Measurements from ENCODE around the gene PTK7.

Gene PTK7

DNA sequence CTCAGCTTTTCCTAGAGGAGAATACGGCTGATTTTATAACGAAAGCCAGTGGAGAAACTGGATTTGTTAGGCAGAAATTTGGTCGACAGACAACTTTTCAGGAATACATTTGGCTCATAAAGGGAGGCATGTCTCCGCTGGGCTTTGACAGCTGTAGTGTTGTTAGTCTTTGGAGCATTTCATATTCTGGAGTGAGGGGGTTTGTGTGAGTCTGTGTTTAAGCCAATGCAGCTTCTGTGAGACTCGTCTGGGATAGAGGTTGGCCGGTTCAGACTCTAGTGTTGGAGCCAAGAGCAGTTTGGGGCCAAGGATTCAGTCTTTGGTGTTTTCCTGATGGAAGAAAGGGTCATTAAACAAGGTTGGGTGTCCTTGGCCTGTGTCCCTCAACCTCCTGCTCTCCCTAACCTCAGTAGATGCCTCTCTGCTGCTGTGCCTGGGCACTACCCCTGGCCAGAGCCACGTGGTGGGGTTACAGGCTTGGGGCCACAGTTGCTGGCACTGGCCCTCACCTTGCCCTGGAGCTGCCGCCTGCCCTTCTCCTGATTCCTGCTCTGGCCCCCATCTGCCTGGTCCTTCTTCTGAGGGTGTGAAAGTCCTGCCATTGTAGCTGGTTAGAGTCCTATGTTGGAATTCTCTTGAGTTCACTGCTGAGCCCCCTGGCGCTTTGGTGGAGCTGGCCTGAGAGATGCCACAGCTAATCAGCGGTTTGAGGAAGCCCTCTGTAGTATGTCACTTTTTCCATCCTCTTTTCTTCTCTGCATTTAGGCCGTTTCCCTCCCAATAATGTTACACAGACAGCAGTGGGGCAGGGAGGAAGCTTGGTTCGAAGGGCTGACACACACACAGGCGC is 6.9 kb downstream of the PTK7 start:
- in situ Hi-C loops (cut with HindIII; ENCODE audit: low sequenced_read_pairs), result no loop called here

DNA sequence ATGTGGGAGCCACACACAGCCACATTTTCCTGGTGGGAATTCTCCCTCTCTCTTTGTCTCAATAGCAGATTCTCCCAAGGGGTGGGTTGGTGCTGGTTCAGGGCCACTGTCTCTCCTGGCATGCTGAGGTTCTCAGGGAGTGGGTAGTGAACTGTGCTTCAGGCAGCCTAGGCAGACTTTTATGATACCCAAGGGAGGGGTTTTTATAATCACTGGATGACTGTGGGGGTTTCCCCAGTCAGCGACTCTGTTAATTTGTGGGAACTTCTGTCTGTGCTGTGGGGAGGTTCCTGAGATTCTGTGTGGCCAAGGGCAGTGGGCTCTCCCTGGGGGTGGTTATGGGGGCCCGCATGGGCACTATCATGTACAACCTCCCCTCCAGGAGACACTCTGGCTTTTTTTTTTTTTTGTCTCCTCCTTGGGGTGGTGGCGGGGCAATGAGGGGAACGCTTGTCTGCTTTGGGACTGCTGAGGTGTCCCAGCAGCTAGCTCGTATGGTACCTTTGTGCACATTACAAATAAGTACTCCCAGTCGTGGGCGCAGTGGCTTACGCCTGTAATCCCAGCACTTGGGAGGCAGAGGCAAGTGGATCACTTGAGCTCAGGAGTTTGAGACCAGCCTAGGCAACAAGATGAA is 10.0 kb downstream of the PTK7 start:
- in situ Hi-C loops (cut with HindIII; ENCODE audit: low sequenced_read_pairs), result no loop called here

DNA sequence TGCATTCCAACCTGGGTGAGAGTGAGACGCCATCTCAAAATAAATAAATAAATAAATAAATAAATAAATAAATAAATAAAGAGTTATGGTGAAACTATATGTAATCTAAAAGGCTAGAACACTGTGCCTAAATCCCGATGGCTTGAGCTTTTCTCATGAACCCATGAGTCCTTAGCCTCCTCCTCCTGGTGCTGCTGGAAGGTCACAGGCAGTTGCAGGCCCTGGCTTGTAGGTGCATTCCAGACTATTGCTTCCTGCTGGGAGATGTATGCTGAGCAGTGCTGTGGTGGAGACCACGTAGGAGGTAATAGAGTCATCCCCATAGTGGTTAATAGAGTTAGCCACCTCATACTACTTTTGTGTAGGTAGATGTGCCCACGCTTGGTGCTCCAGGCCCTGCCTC is 12.5 kb downstream of the PTK7 start:
- in situ Hi-C loops (cut with HindIII; ENCODE audit: low sequenced_read_pairs), result no loop called here

DNA sequence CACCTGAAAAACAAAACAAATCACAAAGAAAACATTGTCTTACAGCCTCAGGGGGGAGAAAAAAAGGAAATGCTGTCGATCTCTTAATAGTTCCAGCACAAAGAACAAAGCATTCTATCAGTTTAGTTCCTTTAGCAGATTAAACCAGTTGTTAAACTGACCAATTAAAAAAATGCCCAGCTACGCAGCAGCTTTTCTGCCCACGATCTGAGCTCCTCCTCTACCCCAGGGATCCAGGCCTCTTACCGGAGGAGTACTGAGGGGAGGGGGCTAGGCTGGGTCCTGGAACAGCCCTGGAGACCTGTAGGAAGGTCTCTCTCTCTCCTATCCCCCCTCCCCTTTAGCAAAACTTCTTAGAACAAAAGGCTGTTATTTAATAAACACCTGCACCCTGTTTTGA is 13.4 kb downstream of the PTK7 start:
- in situ Hi-C loops (cut with HindIII; ENCODE audit: low sequenced_read_pairs), result no loop called here

DNA sequence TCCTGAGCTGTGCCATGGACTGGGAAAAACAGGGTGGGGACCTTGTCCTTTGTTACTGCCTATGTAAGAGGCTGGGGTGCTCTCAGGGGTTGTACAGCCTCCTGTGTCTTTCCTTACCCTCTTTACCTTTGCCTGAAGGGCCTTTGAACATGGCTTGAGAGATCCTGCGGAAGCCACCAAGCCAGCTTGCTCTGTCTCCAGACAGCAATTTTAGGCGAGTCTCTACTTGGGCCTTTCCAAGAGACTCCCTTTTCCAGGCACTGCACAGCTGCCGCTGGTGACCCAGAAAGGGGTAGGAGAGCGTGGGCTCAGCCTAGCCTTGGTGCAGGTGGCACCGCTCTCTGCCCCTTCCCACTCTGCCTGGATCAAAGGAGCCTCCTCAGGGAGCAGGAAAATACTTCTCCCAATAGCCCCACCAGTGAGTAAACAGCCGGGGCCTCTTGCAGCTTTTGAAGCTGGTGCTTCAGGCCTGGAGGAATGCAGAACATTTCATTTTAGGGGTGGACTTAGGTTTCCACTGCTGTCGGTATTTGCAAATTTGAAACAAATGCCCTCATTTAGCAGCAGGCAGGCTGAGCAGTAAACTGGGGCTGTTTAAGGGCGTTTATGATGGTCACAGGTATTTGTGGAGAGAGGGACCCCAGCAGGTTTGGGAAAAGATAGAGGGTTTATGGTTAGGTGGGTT is 13.9 kb downstream of the PTK7 start:
- in situ Hi-C loops (cut with HindIII; ENCODE audit: low sequenced_read_pairs), result no loop called here

DNA sequence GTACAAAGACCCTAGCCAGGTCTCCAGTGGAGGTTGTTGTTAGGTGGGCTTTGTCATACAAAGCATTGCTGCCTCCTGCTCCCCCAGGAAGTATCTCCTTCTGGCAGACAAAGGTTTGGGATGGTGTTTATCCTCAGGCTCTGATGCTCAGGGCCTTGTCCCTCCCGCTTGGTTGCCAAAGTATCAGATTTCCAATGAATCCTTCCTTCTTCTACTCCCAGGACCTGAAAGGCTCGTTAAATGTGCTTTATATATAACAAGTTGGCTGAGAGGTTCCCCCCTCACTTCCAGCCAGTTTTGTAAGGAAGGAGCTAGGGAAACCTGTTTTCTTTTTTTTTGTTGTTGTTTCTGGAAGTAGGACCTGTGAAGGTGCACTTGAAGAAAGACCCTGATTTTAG is 14.4 kb downstream of the PTK7 start:
- in situ Hi-C loops (cut with HindIII; ENCODE audit: low sequenced_read_pairs), result no loop called here

DNA sequence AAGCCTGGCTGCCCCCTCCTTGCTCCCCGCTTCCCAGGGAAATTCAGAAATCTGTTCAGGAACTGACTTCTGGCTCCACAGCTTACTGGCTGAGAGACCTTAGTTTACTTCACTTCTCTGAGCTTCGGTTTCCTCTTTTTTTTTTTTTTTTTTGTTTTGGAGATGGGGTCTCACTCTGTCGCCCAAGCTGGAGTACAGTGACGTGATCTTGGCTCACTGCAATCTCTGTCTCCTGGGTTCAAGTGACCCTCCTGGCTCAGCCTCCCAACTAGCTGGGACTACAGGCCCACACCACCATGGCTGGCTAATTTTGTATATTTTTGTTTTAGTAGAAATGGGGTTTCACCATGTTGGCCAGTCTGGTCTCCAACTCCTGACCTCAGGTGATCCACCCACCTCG is 14.9 kb downstream of the PTK7 start:
- in situ Hi-C loops (cut with HindIII; ENCODE audit: low sequenced_read_pairs), result no loop called here

DNA sequence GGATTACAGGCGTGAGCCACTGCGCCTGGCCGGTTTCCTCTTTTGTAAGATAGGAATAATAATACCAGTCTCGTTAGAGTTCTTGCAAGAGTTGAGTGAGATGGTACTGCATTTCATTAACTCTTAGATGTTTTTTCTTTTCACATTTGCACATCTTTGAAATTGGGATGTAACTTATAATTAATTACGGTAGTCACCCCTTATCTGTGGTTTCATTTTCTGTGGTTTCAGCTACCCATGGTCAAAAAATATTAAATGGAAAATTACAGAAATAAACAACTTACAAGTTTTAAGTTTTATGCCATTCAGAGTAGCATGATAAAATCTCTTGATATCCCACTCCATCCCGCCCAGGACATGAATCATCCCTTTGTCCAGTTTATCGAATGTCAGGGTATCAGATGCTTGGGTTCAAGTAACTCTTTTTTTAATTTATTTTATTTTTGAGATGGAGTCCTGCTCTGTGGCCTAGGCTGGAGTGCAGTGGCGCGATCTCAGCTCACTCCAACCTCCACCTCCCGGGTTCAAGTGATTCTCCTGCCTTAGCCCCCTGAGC is 15.4 kb downstream of the PTK7 start:
- in situ Hi-C loops (cut with HindIII; ENCODE audit: low sequenced_read_pairs), result no loop called here

DNA sequence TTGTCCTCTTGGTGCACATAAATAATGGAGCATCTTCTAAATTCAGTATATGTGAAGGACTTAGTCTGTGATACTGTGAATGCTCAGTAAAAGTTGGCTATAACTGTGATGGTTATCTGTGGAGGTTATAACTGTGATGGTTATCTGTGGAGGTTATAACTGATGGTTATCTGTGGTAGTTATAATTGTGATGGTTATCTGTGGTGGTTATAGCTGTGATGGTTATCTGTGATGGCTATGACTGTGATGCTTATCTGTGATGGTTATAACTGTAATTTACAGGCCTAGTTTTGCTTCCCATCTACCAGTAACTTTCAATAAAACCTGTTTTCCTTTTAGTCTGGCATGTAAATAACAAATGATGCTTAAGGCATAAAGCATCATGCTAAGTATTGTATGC is 16.5 kb downstream of the PTK7 start:
- in situ Hi-C loops (cut with HindIII; ENCODE audit: low sequenced_read_pairs), result no loop called here

DNA sequence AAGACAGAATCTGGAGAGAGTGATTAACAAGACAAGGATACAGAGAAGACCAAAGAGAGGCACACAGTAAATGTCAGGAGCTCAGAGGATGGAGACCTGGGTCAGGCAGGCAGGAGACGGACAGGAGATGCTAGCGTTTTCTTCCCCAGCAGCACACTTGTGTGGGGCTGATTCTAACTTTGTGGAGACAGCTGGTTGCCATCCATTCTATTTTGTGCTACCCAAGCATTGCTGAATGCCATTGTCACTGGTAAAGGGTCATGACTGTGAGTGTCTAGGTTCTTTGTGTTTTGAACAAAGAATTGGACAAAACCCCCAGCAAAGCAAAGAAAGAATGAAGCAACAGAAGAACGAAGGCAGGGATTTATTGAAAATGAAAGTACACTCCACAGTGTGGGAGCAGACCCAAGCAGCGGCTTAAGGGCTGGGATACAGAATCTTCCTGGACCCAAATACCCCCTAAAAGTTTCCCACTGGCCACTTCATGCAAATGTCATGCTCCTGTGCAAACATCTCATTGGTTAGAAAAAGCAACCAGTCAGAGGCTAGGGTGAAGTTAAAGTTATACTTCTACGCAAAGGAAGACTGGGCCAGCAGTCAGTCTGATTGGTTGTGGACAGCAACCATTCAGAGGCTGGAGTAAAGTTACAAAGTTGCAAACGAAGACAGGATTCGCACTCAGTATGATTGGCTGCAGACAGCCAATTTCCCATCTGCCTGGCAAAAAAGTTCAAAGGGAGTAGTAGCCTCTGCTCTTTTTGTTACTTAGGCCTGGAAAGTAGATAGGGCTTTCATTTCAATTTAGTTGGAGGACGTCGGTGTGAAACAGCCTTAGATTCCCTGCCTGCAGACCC is 17.5 kb downstream of the PTK7 start:
- in situ Hi-C loops (cut with HindIII; ENCODE audit: low sequenced_read_pairs), result no loop called here

DNA sequence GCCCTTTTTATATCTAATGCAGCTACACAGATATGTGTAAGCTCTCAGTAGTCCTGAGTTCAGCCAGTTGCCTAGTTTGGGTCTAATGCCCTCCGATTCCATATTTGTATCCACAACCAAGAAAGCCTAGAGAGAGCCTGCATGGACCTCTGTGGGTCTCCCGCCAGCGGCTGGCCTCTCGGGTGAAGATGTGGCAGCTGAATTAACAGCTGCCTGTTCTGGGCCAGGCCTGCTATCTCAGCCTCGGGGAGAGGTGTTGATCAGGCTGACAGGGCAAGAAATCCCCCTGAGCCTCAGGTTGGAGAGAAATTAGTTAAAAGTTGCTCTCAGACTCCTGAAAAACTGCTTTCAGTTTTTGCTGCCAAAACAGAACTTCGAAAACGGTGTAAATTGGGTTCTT is 19.8 kb downstream of the PTK7 start:
- in situ Hi-C loops (cut with HindIII; ENCODE audit: low sequenced_read_pairs), result no loop called here

DNA sequence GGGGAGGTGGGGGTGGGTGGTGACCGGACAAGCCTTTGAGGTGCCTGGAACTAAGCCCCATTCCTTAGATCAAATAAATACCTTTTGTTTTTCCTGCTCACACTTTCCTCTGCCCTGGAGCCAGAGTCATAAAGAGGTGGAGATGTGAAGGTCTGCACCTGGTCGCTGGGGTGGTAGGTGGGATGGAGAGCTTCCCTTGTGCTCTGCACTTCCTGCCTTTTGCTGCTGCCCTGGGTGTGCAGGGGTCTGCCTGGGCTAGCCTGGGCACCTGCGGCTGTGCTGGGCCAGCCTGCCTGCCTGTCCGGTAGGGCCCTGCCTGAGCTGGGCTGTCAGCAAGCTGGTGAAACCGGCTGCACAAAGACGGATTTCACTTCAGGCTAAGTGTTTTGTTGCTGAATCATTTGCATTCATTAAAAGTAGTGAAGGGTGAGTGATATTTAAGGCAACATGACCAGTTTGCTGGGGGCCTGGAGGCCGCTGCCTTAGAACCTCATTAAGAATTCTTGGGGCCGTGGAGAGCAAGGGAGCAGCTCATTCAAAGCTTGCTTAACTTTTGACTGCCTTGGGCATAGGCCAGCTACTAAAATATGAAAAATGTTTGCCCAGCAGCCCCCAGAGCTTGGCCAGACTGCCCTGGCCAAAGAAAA is 20.5 kb downstream of the PTK7 start:
- in situ Hi-C loops (cut with HindIII; ENCODE audit: low sequenced_read_pairs), result no loop called here

DNA sequence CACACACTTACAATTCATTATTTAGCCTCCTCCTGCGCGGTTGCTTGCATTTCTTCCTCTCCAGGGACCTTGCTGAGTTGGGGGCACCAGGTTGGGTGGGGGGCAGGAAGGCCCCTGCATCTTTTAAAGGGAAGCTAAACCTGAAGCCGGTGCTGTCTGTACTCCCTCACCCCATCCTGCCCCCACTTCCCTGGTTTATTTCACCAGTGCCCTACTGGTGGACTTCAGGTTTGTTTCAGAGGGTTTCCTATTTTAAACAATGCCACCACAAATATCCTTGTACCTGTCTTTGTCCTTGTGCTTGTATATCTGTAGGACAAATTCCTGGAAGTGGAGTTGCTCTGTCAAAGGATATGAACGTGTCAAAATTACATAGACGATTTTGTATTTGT is 21.0 kb downstream of the PTK7 start:
- in situ Hi-C loops (cut with HindIII; ENCODE audit: low sequenced_read_pairs), result no loop called here

DNA sequence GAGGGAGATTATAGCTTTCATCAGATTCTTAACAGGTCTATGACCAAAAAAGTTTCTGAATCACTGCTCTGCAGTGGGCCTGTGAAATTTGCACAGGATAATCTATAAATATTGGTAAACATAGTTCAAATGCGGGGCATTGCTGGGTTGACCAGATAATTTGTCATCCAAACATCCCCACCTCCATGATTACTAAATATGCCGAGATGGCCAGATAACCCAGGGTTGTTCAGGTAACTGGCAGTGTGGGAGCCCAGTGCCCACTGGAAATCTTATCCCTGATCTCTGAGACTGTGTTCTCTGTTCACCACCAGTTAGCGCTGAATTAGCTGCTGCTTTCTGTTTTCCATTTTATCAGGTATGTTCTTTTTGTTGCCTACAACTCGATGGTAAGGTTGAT is 21.4 kb downstream of the PTK7 start:
- in situ Hi-C loops (cut with HindIII; ENCODE audit: low sequenced_read_pairs), result no loop called here

DNA sequence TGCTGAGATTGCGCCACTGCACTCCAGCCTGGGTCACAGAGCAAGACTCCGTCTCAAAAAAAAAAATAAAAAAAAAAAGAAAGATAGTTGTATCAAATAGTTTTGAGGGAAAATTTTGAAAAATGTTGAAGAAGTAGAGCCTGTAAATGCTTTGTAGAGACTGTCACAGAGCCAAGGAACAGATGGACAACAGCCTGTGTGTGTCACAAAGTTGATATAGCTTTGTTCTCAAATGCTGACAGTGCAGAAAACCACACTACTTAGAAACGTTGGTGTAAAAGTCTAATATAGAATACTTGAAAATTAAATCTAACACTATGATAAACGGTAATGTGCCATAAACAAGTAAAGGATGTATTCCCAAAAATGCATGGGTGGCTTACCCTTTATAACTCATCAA is 25.4 kb downstream of the PTK7 start:
- in situ Hi-C loops (cut with HindIII; ENCODE audit: low sequenced_read_pairs), result no loop called here

DNA sequence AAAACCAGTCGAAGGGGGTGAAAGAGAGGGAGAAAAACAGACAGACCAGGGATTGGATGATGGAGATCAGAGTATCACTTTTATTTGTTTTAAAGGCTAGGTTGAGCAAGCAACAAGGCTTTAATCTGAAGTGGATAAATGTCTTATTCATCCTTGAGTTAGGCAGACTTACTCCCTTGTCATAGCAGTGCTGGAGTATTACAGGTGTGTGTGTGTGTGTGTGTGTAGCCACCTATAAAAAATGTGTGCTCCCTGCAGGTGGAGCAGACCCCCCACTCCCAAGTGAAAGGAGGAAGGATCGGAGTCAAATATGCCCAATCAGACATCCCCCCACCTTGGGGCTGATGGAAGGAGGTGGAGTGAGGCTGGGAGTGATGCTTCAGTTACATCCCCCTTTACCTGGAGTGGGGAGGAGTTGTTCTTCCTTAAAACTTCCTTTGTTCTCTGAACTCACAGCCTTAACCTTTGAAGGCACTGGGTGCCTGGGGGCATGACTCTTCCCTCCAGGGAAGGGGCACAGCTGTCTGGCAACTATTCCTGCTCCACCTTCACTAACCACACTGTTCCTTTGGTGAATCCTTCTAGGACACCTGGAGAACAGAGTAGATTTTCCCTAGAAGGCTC is 27.3 kb downstream of the PTK7 start:
- in situ Hi-C loops (cut with HindIII; ENCODE audit: low sequenced_read_pairs), result no loop called here

DNA sequence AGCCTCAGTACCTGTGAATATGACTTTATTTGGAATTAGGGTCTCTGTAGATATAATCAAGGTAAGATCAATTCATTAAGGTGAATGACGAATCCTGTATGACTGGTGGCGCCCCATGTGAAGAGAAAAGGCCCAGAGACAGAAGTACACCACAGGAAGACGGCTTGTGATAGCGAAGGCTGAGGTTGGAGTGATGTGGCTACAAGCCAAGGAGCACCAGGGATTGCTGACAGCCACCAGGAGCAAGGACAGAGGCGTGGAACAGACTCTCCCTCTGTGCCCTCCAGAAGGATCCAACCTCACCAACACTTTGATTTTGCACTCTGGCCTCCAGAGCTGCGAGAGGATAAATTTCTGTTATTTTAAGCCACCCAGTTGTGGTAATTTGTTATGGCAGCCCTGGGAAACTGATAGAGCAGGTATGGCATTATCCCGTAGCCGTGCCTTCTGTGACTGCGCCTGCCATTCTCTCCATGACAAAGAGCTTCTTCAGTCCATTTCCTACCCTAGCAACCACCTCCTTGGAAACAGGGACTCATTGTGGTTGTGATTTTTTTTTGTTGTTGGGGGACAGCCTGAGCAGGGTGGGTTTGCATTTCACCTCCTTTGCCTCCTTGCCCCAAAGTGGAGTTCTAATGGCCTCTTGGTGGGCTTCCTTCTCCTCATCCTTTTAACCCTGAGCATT is 29.6 kb downstream of the PTK7 start:
- in situ Hi-C loops (cut with HindIII; ENCODE audit: low sequenced_read_pairs), result no loop called here

DNA sequence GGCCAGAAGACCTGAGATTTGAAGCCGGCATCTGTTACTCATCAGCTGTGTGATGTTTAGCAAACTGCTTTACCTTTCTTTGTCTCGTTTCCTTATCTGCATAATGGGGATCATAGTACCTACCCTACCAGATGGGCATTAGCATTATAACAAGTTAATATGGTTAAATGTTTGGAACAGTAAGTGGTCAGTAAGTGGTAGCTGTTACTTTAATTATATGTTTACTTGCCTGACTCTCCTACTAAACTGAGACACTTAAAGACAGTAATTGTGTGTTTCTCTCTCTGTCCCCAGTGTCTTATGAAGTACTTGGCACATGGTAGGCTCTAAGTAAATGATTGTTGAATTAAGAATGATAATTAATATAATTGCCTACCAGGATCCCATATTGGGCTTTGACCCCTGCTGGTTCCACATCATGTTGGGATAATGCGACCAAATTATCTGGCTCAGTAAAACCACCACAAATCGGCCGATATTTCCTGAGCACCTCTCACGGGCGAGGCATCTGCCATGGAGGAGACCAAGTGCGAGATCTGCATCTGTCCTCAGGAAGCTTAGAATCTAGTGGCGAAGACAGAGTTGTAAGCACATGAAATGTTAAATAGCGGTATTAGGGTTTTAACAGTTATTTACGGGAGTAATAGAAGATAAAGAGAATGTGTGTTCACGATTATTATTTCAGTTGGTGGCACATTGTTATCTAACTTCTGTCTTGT is 31.4 kb downstream of the PTK7 start:
- in situ Hi-C loops (cut with HindIII; ENCODE audit: low sequenced_read_pairs), result no loop called here

Measured in DLD1 (cell line).